DMS 273 (cell line): ENCODE data around the gene GABRG3.

Experiments
- DNase-seq: peaks from one replicate; lab custom pipeline; 2025; ENCODE audit not compliant: unreplicated experiment; lab: John Stamatoyannopoulos, UW

The GABRG3 gene

DNA sequence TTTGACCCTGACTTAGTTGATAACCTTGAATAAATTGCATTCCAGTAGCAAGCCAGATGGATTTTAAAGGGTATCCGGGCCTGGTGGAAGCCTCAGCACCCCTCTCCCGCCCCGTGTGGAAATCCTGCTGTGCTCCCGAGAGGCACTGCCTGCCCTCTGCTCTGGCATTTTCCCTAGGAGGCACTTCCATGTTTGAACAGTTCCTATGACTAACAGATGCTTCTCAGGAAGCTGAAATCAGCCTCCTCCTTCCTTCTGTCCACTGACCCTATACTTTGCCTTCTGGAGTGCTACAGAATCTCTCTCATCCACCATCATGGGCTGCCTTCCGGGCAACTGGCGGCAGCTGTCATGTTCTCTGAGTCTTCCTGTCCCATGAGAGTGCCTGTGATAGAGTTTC is 90.8 kb downstream of the GABRG3 start:
- peak; percentile 74 for DNase-seq

DNA sequence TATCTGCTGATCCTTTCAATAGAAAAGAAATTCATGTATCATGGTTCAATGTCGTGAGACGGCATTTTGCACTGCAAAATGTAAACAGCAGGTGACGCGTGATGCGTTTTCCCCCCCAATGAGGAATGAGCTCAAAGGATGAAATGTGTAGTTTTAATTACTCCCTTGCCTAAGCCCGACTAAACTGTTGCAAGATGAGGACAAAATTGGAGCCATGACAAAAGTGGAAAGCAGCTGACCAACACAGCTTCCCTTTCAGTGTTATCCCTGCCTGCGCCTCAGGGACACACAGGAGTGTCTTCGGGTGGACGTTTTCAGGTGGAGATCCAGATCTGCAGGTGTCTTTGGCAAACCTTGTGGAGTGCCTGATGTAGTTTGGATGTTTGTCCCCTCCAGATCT is 92.0 kb downstream of the GABRG3 start:
- no peak for DNase-seq

DNA sequence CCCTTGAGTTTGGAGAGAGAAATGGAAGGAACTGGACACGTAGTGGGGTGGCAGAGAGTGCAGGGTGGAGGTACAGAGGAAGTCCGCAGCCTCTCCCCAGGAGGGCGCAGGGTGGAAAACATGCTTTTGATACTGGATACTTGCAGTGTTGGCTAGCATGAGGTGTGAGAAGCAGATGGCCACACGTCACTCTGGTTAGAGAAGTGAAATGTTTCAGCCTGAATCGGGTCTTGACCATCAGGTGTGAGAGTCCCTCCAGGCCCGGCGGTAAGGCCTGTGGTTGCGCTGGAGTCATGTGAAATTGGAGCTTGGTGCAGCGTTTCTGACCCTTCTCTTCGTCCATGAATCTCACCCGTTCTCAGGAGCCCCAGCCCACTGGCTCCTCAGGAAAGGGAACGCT is 93.1 kb downstream of the GABRG3 start:
- DNase-seq, result no peak

DNA sequence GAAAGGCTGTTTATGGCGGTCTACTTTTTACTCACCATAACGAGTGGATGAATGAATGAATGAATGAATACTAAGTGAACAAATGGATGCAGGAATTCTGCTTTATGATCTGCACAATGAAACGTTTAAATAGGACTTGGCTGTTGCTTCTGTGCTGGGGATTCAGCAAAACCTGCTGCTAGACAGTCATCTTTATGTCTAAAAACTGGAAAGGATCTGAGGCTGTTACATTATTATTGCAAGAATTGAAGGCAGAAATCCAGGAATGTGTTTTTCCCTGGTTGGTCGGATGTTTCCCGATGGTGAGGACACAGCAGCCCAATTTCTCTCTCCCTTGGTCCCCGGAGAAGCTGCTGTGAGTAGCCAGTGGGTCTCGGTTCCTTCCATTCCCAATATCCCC is 94.2 kb downstream of the GABRG3 start:
- DNase-seq, result no peak

DNA sequence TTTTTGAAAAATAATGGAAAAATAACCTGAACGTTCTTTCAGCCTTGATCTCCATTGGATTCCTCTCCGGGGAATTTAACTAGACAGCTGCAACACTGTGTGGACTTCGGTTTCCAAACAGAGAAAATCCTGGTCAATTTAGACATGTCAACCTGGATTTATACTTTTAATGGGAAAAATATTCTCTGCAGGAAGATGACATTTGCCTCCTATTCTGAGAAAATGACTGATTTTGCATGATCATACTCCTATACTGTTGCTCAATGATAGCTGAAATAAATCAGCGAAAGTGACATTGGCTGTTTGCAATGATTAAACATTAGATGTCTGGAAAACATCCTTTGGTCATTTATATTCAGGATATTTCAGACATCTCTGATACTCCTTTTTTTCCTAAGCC is 94.8 kb downstream of the GABRG3 start:
- DNase-seq, result no peak

DNA sequence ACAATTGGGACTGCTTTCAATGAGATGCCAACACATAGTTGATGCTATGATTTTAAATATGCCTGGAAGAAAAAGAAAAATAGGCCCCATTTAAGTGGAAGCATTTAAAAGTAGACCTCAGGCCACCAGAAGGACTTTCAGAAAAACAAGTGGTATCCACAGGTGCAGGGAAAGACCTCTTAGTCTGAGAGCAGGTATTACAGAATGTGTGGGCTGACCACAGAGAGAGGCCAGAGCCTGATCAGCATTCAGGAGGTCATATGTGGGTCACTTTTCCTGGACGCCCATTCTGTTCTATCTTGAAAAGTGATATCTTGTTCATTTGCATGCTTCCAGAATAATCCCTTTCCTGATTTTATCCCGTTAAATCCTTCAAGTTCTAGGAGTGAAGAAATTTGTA is 95.5 kb downstream of the GABRG3 start:
- no peak for DNase-seq

DNA sequence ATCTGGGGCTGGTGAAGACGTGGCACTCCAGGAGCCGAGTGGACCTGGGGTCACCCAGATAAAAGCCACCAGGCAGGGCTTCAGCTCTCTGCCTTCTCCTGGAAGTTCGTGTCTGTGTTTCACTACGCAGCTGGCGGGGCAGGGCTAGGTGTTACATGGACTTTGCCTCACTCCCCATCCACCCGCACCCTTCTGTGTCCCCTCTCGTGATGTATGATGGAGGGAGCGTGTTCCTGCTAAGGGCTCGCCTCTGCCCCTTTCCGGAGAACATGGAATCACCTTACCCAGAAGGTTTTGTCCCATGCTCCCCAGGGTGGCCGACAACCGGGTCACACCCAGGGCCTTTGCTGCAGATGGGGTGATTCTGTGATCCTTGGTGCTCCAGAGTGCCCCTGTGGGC is 96.2 kb downstream of the GABRG3 start:
- DNase-seq, result no peak

DNA sequence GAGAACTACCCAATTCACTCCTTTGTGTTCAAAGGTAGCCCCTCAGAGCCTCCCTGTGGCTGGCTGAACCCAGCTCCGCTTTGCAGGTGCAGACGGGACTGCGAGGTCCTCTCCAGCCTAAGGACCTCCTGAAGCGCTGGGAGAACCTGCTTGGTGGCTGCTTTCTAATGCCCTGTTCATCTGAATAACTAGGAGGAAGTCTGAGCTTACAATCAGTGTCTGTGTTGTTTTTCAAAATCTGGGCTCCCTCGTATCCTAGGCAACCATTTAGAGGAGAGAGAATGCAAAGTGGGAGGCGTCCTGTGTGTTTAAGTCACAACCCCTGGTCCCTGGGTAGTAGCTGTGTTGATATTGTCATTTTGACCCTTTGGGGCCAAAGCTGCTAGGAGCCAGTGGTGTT is 99.9 kb downstream of the GABRG3 start:
- no peak for DNase-seq

DNA sequence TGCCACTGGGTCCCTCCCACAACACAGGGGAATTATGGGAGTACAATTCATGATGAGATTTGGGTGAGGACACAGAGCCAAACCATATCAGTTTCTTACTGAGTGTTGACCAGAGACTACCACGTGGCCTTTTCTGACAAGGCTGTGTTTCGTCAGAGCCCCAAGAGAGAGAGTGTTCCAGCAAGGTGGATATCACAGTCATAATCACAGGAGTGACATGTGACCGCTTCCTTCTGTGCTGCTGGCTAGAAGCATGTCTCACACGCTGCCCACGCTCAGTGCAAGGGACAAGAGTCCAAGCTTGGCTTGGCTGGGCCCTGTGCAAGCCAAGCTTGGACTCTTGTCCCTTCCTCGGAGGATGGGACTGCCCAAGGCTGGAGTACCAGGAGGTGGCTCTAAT is 103.2 kb downstream of the GABRG3 start:
- DNase-seq, result no peak

DNA sequence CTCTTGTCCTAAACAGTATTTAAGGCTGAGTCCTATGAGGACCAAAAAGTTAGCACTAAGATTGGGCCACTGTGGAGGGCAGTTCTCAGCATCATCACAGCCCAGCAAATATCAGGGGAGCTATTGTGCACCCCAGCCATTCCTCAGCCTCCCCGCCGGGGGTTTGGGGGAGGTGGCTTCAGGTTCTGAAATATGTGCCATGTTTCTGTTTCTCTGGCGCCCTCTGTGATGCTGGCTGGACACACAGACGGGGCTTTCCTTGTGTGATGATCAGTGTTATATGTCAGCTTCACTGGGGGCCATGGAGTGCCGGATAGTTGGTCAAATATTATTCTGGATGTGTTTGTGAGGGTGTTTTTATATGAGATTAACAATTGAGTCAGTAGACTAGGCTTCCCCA is 106.8 kb downstream of the GABRG3 start:
- DNase-seq, result peak; percentile 5

DNA sequence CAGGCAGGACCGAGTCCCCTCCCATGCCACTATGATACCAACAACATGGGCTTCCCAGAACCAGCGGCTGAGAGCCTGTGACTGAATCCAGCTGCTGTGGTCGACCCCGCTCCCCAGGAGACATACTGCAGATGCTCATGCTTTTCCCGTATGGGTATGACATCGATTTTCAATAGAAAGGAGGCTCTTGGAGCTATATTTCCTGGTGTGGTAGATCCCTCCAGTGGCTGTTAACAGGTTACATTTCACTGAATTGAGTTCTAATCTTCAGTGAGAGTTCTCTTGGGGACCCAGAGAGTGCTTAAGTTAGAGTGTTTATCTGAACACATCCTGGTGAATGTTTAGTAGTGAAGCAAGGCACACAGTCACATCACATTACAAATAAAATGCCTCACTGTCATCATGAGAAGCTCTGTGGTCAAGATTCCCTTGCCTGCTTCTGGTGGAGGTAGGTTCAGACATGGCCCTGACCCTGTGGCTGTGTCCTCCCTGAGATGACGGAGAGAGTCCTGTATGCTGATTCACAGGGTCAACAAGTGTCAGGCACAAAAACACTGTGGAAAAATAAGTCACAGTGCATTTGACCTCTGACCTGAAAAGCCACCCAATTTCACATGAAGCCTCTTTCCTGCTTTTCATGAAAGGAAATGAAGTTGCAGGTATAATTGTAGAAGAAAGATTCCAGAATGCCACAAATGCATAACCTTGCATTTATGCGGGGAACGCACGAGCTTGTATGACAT is 110.9 kb downstream of the GABRG3 start:
- no peak for DNase-seq

DNA sequence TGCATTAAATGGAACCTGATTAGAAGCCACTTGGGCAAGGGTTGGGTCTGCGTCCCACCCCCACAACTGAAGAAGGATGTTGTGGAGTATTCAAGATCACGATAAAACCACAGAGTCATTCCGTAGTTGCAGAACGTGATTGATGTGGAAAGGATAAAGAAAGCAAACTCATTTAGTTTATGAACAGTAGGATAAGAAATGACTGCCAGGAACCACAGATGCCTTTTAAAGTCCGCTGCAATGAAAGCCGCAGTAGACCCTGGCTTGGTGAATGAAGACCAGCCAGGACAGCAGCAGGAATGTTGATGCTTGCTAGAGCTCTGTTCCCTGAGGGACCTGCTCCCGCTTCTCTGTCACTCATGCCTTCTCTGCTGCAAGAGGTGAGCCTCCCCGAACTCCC is 111.5 kb downstream of the GABRG3 start:
- no peak for DNase-seq

DNA sequence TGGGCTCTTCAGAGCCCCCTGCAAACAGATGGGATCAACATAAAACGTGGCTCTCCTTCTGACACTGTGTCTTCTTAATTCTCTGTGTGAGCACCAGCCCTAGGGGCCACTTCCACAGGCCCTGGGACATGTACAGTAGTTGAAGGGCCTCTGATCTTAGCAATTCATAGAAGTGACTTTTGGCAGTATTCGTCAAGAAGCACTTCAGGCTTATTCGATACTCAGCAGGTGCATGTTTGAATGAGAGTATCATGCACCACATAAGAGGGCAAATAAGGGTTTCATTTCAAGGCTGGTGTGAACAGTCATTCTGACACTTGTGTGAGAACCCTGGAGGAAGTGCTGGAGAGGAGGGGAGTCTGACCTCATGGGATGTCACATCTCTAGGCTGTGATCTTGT is 113.9 kb downstream of the GABRG3 start:
- DNase-seq, result no peak

DNA sequence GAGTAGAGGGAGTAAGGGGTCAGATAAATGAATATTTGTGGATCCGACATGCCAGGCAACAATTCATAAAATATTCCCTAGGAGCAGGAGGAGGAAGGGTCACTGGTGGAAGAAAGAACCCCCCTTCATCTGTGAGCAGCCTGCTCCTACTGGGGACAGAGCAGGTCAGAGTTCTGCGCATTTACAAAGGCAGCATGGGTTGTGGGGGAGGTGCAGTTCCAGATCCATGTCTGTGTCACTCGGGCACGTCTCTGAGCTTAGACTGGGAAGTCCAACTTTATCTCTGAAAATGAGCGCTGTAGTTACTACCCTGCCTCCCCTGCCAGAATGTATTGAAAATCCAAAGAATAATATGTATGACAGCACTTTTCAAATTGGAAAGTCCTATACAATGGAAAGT is 115.2 kb downstream of the GABRG3 start:
- no peak for DNase-seq

DNA sequence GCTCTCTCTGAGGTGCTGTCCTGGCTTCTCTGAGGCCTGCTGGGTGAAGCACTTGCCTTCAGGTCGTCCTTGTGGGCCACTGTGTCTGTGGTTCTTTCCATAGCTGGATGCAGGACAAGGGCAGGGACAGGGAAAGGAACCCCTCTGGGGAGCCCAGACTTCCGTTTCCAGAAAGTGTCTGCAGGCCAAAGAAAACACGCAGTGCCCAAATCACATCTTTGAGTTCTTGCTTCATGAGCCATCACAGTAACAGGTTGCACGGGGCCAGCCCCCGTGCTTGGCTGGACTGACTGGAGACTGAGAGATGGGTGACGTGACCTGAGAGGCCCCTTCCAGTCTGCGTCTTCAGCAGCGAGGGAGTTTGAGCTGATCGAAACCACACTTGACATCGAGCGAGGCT is 115.8 kb downstream of the GABRG3 start:
- DNase-seq, result no peak

DNA sequence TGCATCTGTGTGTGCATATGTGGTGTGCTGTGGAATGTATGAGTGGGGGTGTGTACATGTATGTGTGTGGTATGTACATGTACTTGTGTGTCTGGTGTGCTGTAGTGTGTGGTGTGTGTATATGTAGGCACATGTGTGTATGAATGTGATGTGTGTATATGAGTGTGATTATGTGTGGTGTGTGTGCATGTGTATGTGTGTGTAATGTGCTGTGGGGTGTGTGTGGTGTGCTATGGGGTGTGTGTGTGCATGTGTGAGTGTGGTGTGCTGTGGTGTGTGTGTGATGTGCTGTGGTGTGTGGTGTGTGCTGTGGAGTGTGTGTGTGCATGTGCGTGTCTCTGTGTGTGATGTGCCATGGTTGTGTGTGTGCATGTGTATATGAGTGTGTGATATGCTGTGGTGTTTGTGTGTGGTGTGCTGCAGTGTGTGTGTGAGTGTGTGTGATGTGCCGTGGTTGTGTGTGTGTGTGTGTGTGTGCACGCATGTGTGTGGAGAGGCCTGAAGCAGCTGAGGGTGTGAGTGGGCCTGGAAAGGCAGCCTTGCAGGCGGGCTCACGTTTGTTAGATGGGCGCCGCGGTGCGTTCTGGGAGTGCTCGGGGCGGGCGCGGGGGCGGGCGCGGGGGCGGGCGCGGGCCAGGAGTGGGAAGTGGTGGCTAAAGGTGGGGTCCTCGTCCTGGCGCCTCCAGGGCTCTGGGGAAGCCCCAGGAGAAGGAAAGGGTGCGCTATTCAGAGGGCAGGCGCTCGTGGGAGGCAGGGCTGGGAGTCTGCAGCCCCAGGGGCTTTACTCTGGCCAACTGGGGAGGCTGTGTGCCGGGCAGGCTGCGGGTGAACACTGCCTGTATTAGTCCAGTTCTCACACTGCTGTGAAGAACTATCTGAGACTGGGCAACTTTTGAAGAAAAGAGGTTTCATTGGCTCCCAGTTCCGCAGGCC is 116.9 kb downstream of the GABRG3 start:
- no peak for DNase-seq

DNA sequence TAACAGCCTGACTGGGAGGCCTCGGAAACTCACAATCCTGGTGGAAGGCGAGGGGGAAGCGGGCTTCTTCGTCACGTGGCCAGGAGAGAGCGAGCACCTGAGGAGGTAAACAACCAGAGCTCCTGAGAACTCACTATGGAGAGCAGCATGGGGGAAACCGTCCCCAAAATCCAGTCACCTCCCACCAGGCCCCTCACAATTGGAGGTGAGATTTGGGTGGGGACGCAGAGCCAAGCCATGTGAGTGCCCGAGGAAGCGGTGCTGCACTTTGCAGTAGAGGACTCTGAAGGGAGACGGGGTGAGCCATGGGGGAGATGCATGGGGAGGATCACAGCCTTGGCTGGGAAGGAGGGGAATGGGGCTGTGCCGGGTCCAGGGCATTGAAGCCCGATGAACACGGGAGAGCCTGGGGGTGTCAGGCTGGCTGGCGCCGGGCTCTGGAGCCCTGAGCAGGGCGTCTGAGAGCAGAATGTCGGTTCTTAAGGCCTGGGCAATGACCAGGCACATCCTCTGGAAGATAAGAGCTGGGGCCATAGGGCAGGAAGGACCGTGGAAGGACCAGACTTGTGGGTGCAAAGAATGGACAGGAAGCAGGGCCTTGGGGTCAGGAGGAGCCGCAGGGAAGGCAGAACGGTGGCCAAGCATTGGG is 117.7 kb downstream of the GABRG3 start:
- no peak for DNase-seq

DNA sequence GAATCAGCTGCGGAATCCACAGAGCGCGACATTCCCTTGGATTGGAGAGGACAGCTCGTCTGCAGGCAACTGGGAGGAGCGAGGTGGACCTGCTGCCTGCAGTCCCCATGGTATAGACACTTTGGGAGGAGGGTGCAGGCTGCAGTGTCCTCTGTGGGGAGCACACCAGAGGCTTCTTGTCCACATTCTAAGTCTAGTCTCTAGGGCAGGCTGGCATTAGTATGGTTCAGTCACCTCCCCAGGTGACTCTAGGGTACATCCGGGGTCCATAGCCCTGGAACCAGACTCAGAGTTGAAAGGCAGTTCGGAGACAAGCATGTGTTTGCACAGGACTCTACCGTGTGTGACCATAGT is 118.2 kb downstream of the GABRG3 start:
- no peak for DNase-seq

DNA sequence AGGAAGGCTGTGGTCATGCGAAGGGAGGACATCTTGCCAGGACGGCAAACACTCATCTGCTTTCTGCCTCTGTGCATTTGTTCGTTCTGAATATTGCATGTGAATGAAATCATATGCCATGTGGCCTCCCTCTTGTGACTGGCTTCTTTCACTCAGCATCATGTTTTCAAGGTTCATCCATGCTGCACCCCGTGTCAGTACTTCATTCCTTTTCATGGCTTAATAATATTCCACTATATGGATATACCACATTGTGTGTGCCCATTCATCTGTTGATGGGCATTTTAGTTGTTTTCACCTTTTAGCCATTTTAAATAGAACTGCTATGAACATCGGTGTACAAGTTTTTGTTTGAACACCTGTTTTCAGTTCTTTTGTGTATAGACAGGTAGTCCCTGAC is 118.7 kb downstream of the GABRG3 start:
- no peak for DNase-seq

DNA sequence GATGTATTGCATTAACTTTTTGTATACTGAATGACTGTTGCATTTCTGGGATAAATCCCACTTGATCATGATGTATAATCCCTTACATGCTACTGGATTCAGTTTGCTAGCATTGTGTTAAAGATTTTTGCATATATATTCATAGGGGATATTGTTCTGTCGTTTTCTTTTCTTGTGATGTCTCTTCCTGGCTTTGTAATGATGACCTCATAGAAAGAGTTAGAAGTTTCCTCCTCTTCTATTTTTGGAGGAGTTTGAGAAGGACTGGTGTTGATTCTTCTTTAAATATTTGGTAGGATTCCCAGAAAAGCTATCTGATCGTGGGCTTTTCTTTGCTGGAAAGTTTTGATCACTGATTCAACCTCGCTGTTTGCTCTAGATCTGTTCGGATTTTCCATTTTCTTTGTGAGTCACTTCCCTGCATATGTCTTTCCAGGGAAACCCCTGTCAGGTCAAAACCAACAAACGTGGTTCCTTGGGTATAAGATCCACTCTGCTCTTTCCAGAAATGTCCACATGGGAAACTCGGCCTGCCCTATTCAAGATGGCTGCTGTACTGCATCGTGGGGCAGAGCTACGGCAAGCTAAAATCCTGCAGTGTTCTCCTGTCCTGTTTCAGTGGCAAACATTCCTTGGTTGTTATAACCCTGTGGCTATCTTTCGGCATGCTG is 120.4 kb downstream of the GABRG3 start:
- DNase-seq, result no peak

DNA sequence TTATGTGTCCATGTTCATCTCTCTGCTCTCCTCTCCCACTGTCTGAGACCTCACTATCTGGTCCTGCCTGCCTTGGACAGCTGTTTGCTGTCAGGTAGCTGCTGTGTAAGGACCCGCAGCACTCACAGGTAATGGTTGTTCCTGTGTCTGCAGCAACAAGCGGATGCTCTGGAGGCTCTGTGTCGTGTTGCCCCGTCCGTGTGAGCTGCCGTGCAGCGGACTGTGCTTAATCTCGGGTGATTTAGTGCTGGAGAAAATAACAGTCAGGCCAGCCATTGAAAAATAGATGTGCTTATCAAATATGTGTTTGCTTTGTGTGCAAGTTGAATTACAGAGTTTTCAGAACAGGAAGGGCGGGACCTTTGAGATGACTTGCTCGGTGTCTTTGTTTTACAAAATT is 121.4 kb downstream of the GABRG3 start:
- DNase-seq, result no peak
